T-helper 22 cell (primary cell): ENCODE data around the gene RNF144B.
"Not testable (repeated sequence)": the region's sequence is repeated elsewhere in the genome, so short reads cannot be mapped to it uniquely, and the experiment has no call there.

ENCODE experiments used
- DNase-seq: peaks from one replicate; pipeline ENCODE4 v3.0.0-alpha.2; 2020; ENCODE audit warnings: low read depth

RNF144B gene

DNA sequence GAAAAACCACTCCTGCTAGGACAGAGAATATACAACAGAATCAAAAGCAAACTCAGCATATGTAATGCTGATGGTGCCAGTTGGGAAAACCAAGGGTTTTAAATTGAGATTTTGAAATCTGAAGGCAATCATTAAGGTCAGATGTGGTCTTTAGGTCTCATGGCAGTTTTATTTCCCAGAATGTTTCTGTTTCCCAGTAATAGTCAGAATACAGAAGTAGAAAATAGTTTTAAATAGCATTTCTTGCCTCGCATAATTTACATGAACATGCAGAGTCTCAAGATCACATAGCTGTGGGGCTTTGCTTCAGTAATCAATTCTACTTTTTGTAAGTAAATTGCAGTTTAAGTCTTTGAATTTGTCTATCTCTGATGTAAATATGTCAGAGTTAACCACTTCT is 58.1 kb downstream of the RNF144B start:
- DNase-seq = no peak

DNA sequence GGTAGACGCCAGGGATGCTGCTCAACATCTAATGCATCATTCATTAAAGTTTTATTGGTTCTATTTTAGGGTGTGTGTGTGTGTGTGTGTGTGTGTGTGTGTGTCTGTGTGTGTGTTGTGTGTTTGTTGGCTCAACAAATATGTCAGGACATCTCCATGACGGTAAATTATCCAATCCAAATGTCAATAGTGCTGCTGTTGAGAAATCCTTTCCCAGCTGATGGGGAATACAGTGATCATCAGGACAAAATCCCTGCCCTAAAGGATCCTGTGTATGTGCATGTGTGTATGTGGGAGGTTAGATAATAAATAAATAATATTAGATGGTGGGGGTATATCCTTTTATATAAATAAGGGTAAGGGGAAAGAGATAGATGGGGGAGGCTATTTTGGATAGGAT is 59.6 kb downstream of the RNF144B start:
- no peak for DNase-seq

DNA sequence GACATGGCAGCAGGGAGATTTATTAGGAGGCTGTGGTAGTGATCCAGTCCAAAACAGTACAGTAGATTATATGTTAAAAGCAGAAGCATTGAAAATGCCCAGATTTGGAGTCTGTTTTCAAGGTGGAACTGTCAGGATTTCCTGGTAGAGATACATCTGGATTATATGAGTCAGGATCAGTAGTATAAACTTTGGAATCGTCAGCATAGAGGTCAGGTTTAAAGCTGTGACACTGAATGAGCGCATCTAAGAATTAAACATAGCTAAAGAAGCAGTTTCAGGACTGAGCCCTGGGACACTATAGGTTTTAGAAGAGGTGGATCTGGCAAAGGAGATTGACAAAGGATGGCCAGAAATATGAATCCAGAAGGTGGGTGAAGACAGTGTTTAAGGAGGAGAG is 60.4 kb downstream of the RNF144B start:
- no peak for DNase-seq

DNA sequence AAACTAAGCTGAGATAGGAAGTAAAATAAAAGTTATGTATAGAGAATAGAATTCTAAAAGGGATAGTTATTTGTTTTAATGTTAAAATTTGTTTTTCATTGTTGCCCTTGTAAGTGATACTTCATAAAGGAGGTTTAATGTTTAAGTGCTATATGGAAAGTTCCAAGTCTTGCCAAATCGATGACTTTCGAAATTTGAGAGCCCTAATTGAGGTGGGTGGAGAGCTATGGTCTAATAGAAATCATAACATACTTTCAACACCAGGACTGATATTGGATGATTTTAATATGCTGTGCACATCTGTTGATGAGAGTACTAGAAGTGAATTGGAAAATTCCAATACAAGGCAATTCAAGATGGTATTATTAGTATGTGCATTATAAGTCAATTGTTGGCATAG is 64.6 kb downstream of the RNF144B start:
- no peak for DNase-seq

DNA sequence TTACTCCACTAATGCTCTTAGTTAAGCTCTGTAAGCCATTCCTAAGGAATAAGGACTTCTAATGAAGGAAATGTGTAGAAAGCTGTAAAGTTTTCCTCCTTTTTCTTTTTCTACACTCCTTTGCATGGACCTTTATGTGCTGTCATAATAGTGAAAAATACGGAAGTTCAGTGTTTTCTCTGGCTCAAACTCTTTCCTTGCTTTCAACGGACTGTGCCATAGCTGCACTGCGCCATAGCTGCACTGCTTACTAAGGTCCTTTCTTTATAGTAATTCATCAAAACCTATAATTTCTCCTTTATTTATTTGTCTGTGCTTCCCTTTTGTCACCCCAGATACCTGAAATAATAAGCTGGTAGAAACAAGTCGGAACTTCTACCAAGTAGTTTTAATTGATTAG is 67.3 kb downstream of the RNF144B start:
- no peak for DNase-seq

DNA sequence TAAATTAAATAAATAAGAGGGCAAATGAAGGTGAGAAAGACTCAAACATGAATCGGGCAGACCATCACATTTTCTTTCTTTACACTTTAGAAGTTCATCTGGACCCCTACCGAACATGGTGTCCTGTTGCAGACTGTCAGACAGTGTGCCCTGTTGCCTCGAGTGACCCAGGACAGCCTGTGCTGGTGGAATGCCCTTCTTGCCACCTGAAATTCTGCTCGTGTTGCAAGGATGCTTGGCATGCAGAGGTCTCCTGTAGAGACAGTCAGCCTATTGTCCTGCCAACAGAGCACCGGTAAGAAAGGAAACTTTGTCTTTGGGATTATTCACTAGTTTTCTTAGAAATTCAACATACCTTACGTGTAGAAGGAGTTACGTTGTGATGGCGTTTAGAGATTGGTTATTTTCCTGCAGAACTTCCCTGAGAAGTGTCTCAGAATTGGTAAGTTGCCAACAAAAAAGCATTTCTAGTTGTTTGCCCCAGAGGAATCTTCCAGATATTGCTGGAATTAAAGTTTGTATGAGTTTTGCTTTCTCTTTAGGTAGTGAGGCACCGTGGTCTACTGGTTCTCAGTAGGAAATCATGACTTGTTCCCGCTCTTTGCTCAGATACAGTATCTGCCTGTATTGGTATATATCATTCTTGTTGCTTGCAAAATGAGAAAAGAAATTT is 70.1 kb downstream of the RNF144B start:
- DNase-seq = no peak

DNA sequence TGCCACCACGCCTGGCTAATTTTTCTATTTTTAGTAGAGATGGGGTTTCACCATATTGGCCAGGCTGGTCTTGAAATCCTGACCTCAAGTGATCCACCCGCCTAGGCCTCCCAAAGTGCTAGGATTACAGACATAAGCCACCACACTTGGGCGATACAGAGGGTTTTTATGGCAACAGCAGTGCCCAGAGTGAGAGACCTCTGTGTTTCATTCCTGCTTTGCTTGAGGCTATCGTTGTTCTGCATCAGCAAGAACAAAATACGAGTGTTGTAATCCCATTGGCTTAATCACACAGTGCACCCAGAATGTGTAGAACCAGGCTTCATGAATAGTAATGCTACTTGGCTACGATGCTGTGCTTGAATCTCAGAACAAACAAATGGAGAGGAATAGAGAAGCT is 70.9 kb downstream of the RNF144B start:
- not testable (repeated sequence) for DNase-seq

DNA sequence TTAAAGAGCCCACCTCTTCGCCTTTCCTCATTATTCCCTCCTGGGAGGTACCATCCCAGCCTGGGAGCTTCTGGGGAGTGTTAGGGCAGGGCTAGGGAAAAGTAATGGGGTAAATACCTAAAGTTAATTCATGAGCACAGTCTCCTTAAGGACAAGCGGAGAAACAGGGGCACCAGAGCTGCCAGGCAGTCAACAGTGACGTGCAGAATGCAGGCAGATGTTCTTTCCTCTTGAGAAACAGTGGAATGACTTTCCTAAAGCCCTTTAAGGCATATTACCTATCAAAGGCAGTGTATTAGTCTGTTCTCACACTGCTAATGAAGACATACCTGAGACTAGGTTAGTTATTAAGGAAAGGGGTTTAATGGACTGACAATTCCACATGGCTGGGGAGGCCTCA is 76.3 kb downstream of the RNF144B start:
- no peak for DNase-seq

DNA sequence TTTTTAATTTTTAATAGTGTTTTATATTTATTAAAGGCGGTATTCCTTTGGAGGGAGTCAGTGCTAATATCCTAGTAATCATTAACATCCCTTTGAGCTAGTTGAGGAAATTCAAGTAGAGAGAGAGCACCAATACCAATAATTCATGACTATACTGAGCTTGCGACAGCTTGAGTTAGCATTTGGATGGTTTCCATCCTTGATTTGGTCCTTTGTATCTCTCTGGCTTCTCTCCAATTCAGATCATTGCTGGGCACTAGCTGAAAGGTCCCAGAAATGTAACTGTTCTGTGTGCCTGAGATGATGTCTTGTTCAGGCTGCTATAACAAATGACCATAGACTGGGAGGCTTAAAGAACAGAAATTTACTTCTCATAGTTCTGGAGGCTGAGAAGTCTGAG is 77.0 kb downstream of the RNF144B start:
- no peak for DNase-seq

DNA sequence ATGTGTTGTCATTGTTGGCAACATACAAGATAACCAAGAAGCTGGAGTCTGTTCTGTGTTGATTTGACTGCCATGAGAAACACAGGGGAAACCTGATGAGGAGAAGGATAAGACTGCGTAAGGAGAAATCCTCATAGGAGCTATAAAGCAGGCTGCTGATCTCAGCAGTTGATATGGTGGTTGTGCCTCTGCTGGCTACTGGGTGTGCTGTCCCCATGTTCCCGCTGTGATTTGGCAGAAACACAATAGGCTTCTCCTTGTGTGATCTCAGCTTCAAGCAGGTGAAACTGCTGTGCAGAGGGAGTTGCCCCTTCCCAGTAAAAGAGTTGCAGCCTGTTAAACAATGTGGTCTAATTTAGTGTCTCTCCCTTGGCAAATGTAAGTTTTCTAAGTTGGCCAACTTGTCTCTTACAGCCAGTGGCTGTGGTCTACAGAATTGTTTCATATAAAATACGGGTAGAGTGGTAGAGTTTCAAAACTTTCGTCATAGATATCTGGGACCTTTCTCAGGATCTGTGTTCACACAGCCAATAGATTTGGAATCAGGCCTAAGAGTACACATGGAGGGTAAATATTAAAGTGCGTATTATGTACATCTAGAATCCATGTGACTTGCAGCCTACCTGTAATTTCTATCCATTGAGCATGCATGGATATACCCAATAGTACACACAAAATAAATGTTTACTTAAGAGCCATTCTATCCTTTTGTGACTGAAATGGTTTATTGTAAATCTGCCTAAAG is 78.4 kb downstream of the RNF144B start:
- no peak for DNase-seq

DNA sequence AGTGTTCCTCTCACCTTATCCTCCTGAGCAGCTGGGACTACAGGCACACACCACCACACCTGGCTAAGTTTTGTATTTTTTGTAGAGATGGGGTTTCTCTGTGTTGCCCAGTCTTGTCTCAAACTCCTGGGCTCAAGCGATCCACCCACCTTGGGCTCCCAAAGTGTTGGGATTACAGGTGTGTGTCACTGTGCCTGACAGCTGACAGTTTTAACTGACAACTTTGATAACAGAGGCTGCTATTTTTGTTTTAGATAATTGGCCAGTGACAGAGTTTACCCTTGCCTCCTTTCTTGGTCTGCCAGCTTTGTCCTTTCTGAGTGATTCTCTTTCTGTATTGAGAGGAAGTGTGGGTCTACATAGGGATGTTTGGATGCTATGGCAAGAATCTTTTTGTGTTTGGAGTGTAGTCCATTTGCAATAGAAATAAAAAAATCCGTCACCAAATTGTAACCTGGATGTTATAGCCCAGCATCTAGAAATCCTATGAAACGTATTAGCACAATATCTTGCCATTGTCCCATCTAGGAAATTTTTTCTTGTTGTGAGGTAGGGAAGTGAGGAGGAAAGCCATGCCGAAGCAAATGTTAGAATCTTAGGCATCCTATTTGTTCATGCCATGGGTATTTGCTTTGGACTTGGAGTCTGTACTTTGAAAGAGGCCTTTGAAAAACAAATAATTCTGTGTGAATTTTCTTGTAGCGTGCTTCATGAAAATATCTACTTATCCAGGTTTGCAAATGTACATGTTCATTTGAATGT is 80.8 kb downstream of the RNF144B start:
- no peak for DNase-seq

DNA sequence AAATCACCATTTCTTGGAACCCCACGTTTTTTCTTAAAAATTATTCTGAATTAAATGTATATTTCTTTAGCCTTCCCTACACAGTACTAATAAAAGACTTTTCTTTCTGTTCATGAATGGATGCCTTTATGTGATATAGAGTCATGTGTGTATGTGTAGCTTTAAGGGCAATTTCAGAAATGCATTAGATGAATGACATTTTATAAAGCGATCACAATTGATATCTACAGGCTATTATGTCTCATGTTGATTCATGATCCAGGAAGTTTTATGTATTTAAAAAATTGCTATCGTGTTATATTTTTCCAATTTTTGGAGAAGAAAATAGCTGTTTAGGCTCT is 81.3 kb downstream of the RNF144B start:
- DNase-seq = no peak

DNA sequence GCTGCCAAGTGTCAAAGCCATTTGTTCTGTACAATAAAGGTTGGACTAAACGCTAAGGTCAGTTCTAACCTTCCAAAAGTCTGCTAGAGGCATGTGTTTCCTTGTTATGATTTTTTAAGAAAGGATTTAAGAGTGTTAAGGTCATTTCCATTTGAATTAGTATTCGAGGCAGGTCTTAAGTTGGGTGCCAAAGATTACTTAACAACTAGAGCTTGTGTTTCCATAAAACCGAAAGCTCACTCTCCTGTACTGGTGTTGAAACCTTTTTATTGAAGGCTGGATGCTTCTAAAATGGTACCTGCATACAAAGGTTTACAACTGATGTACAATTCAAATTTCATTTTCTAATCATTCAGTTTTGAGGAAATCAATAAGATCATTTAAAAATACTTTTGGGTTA is 82.4 kb downstream of the RNF144B start:
- DNase-seq = no peak

DNA sequence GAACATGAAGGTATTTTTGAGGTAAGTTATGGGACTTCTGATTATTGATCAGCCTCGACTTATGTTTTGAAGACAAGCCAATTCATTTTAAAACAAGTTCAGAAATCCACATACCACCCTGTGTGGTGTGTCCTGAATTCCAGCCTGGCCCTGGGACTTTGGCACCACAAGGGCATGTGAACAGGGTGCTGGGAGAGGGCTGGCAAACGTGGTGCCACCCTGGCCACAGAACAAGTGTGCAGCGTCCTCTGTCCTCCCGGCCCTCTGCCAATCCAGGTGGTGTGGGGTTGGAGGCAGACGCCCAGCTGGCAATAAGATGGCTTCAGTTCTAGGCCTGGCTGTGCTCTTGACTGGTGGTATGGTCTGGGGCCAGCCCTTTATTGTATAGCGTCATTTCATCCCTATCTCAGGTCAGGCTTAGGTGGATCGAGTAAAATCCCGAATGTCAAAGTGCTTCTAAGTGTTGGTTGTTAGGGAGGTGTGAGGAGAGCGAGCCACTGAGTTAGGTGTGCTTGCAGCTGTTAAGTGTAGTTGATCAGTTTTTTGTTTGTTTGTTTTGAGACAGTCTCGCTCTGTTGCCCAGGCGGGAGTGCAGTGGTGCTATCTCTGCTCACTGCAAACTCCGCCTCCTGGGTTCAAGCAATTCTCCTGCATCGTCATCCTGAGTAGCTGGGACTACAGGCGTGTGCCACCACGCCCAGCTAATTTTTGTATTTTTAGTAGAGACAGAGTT is 84.2 kb downstream of the RNF144B start:
- DNase-seq = no peak

DNA sequence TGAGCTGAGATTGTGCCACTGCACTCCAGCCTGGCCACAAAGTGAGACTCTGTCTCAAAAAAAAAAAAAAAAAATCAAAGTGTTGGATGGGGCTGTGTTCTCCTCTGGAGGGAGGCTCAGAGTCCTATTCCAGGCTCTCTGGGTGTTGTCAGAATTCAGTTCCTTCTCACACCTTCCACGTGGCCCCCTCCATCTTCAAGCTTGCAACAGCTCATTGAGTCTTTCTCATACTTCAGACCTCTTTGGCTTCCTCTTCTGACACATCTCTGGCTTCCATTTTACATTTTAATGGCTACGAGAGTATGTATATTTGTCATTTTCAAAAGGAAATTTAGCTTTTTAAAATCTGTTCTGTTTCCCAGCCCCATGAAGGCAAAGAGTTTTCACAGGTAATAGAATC is 85.8 kb downstream of the RNF144B start:
- DNase-seq = no peak

DNA sequence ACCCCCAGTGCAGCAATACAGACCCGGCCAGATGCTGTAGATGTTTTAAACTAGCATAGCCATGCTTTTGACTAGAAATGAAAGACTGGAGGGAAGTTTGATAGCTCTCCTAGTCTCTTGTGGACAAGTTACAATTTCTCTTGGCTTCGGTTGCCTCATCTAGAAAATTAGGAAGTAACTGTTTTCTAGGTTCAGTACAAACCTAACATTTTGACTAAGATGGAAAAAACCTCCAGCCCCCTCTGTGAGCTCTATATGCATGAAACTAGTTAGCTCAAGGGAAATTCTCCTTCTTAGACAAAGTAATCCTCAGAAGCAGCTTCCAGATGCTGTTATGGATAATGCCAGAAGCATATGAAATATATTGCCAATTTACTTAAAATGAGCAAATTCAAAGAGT is 86.6 kb downstream of the RNF144B start:
- DNase-seq = no peak

DNA sequence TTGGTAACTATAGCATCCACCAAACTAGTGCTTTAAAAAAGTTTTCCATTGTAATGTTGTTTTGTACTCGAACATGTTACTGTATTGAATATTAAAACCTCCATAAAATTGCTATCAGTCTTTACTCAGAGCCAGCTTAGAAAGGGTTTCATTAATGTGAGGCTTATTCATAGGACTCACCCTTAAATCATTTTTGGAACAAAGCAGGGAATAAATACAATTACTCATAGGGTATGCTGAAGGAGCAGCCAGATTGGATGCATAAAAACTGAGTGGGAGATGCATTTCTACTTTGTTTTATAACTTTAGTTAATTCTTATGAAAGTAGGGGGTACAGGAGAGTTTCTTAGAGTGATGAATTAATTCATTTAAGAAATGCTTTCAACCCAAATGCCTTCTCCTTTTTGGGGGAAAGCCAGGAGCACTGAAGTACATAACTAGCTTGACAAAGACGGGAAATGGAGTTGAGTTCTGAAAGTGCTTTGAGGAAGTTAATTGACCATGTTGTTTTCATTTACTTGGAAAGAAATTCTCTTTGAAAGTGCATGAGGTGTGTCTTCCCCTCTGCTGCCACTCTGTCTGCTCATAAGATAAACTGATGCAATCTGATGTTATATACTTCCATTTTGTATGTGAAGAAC is 90.3 kb downstream of the RNF144B start:
- no peak for DNase-seq

DNA sequence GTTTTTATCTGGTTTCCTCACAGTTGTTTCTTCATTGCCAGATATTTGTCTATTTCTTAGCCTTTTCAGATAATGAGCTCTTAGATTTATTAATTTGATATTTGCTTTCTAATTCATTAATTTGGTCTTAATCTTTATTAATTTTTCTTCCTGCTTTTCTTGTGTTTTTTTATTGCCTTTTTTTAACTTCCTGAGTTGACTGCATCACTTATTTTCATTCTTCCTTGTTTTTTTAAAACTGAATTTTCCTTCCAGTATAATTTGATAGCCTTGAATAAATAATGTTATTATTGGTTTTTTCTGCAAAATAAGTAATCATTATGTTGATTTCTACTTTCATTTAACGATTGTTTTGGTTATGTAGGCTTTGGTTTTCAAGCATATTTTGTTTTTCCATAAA is 91.5 kb downstream of the RNF144B start:
- no peak for DNase-seq

DNA sequence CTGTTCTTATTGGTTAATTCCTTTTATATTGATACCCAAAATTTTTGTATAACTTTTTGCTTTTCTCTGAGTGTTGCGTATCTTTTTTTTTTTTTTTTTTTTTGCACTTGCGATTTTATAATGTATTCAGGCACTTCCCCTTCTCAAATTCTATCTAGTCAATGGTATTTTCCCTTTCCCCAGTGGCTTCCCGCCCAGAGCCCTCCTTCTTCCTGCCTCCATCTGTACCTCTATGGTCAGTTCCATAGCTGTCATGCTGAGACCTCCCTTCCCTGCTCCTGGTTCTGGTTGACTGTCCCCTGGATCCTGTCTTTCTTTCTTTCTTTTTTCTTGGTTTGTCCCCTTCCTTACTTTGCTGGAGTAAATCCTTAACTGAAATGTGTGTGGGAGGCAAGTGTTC is 94.7 kb downstream of the RNF144B start:
- no peak for DNase-seq

DNA sequence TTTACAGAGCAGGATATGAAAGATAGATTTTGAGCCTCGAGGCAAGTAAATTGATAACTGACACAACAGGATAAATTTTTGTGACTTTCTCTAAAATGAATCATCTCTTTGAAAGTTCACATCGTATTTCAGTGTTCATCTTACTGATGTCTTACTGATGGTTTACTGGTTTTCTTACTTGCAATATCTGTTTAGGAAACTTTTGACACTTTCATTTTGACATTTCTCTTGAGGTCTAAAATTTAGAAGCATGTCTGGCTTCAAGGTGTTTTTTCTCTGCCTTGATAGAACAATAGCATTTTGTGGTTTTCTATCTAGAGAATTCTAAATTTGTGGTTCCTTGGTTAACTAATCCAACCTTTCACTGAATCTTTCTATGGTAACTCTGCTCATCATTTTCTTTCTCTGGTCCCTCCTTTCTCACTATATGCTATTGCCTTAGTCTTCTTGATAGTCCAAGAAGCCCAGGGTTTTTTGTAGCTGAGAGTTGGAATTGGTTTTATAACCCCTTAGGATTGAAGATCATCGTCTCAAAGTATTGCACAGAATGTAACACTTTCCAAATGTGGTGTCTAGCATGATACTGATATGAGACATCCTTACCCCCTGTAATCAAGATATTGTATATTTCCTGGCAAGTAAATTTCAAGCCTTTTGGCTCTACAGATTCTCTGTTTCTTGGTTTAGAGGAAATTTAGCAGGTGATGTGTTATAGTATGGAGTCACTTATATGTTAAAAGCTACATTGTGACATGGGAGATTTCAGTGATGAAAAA is 98.7 kb downstream of the RNF144B start:
- DNase-seq = no peak

DNA sequence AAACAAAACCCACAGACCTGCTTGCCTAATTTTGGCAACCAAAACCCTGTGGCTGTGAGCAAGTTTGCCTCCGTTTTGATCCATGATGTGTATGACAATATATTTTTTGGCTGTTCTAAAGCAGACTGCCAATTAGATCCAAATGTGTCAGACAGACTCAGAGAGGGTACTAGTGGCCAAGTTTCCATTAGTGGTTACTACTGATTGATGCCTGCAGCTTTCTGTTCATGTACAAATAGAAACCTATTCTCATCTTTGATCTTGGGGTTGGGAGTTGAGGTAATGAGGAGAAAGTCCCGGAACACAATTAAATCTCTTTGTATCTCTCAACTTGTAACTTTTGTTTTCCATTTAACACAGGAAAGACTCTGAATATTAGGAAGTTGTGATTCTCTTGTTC is 100.9 kb downstream of the RNF144B start:
- no peak for DNase-seq
